HG03457 (cell line): ENCODE results near the gene RAPGEF1.
A peak's percentile ranks its signal among the peaks of the same experiment; 100 is the strongest.
"Not testable (repeated sequence)": the region's sequence is repeated elsewhere in the genome, so short reads cannot be mapped to it uniquely, and the experiment has no call there.

Source experiments
- ATAC-seq: cut with Tn5 transposase; IDR thresholded peaks from one replicate; pipeline ENCODE4 v1.9.1; 2021; ENCODE audit warnings: moderate number of reproducible peaks; ENCODE audit not compliant: unreplicated experiment

RAPGEF1 gene

DNA sequence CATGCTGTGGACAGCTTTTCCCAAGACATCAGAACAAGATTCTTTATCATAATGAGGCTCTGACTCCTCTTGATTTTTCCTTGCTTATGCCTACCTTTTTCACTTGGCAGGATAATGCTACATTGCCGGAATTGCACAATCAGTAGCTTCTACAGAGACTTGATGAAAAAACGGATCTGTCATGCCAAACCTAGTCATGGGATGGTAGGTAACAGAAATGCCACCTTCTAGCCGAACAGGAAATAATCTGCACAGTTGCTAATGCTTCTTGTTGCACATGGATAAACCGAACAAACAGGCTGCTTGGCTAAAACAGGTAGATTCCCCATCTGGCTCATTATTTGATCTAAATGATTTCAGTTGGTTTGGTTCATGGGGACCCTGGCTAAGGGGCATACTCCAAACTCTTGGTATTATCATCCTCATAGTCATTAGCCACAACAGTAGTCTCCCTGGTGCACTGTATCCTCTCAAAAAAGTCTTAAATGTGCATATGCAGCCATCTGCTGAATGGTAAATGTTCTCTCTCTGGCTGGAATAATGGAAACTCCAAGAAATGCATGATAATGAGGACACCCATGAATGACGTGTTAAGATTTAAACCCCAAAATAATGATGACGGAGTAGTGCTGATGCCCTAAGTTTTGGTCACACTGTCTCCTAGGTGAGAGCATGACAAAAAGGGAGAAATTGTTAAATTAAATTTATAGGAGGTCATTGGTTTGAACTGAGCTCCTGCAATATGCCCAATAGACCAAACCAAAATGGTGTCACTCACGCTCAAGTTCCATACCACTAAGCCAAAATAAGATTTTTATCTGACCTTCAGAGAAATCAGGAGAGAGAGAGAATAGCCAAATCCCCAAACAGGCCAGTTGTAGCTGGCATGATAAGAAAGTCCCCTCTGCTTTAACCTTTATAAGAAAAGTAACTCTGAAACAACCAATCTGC lies 47.0 kb downstream of the RAPGEF1 start:
- ATAC-seq, result no peak

DNA sequence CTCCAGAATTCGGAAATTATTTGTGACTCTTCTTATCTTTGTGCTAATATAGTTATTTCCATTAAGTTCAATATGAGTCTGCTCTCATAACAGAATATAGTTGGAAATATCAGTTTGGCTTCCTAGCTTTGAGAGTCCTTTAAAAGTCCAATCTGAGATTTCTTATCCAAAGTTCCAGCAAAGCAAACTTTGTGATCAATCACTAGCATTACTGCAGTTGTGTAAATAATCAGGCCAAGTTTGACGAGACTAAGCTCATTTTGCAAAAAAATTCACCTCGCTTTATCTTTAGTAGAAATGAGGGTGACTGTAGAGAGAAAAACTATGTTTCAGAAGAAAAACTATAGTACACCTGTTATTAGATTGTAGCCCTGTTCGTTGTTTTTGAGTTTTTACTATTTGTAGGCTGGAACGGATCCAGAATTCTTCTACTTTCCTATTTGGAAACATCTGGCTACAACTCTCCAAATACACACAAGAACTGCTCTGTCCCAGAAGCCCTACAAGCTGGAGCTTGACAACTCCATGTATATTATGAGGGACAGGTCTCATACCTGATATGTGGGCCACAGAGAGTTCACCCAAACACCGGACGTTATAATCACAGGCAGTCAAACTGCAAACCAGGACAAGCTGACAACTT lies 47.8 kb downstream of the RAPGEF1 start:
- ATAC-seq, result no peak

DNA sequence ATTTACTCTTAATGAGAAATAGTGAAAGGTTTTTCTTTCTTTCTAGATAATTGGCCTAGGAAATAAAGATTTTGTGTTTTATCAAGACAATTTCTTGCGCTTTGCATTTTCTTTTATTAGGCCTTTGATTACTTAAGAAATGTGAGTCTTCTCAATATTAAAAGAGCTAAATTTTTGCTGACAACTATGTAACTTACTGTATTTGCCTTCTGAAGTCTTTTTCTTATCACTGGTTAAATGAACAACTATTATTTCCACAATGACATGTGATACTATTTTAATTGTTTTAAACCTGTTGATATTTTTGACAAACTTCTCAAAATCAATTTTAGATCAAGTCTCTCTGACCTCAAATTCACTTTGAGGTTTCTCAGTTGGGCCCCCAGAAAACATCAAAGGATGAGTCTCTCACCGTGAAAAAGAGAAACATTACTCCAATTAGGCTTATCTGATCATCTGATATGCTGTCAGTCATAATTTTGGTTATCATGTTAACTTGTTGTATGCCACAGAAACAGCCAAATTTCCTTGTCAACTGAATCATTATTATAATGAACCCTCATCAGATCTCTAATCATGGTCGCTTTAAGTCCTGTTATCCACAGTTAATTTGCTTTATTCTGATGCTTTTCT lies 48.8 kb downstream of the RAPGEF1 start:
- ATAC-seq, result no peak

- ATAC-seq, result no peak
These were observed 49.4 kb downstream of the RAPGEF1 start for GRCh38 chr9:131690462-131690861.

GRCh38 chr9:131688377-131688776 lies 51.5 kb downstream of the RAPGEF1 start:
- ATAC-seq, result no peak

DNA sequence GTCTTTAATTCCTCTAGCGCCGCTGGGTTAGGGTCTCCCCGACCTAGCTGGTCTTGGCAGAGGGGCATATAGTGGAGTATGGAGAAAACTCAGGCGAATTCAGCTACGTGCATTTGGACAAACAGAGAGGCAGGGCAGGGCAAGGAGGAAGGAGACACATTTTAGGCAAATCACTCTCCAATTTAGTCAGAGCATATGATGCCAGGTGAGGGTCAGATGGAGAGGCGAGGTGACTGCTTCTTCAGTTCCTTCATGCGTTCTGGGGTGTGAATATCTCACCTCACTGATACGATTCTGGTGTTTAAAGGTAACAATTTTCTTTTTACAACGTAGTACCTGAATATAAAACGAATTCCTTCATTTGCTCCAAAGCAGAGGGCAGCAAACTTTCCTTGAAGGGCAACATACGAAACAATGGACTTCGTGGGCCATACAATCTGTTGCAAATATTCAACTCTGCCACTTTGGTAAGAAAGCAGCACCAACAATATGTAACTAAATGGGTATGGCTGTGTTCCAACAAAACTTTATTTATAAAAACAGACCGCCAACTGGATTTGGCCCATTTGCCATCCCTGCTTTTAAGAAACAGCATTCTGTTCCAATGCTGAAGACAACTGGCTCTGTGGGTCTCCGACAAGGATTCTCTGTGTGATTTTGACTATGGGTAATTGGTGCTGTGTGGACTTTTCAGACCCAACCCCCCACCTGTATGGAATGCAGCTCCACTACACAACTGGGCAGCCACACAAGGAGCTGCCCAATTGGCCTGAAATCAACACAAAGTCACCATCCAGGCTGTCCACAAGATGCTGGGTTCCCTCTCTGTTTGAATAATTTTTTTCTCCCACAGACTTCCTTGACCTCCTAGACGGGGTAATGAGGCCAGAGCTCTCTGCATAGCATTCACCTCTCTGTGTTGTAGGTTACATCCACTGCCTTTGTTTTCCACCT lies 53.8 kb downstream of the RAPGEF1 start:
- no peak for ATAC-seq

- not testable (repeated sequence) for ATAC-seq
These were observed 56.8 kb downstream of the RAPGEF1 start for GRCh38 chr9:131683094-131683493.

DNA sequence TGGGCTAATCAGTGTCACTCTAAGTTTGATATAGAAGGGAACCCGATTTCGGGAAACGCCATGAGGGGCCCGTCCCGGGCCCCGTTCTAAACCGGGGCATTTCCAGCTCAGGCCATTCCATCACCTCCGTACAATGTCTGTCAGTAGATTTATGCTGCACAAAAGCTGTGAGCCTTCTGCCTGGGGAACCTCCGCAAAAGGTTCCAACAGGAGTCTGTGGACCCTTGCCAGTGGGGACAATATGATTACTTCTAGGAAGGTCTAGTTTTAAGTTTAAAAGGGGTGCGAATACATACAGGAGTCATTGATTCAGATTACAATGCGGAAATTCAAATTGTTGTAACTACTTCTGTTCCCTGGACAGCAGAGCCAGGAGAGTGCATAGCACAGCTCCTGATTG lies 57.6 kb downstream of the RAPGEF1 start:
- no peak for ATAC-seq

DNA sequence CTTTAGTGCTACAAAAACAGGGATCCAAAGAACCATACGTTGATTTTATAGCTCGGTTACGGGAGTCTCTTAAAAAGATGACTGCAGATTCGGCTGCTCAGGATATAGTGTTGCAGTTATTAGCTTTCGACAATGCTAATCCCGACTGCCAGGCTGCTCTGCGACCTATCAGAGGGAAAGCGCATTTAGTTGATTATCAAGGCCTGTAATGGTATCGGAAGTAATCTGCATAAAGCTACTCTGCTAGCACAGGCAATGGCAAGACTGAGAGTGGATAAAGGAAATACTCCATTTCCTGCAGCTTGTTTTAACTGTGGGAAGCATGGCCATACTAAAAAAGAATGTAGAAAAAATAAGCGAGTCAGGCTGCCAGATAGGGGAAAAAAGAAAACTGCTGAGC lies 58.0 kb downstream of the RAPGEF1 start:
- ATAC-seq, result not testable (repeated sequence)

DNA sequence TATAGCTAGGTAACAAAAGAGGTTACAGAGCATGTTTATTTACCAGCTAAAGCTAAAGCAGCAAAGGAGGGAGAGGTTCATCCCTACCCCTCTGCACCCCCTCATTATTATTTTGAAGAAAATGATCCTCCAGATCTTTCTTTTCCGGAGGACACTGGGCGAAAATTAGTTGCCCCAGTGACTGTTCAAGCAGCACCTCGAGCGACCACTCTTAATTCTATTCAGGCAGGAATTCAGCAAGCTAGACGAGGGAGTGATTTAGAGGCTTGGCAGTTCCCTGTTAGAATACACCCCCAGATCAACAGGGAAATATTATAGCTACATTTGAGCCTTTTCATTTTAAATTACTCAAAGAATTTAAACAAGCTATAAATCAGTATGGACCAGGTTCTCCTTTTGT lies 58.8 kb downstream of the RAPGEF1 start:
- ATAC-seq, result not testable (repeated sequence)

- ATAC-seq, result no peak
These were observed 60.4 kb downstream of the RAPGEF1 start for GRCh38 chr9:131679261-131680020.

DNA sequence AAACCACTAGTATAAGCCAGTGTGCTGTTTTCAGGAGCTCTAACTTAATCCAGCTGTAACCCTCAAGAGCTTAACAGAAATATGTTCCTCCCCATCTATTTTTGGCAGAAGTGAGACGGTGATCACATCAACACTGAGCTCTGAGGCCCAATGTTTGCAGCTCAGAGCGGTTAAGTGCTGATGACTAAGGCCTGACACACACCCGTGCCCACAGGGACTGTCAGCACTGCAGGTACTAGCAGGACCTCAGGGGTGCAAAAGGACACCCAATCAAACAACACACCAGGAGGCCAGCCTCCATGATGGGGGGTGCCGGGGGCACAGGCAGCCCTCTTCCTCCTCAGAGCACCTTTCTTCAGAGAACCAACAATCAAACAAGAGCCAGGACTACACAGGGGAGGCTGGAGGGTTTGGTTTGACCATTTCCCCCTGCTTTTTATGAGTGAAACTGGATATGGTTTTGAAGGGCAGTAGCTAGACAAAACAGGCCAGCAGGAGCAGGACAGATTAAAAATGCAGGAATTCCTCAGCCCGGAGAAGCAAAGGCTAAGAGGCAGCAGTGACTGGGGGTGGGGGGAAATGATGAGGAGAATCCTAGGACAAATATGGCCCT lies 61.3 kb downstream of the RAPGEF1 start:
- ATAC-seq, result peak; percentile 71

- ATAC-seq, result no peak
These were observed 62.3 kb downstream of the RAPGEF1 start for GRCh38 chr9:131677444-131678180.

DNA sequence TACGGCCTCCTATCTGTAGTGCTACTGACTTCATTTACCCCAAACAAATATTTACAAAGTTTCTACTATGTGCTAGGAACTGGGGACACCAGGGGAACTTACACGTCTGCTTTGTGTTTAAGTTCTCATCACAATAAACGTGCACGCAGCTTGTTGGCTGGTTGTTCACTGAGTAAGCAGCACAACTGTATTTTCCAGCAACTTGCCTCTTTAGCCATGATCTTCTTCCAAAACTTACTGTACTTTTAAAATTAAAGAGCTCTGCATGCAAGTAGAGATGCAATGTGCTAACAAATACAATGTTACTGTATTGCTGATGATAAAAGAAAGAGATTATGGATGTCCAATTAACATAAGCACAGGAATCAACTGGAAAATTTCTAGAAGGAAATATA lies 62.8 kb downstream of the RAPGEF1 start:
- no peak for ATAC-seq

DNA sequence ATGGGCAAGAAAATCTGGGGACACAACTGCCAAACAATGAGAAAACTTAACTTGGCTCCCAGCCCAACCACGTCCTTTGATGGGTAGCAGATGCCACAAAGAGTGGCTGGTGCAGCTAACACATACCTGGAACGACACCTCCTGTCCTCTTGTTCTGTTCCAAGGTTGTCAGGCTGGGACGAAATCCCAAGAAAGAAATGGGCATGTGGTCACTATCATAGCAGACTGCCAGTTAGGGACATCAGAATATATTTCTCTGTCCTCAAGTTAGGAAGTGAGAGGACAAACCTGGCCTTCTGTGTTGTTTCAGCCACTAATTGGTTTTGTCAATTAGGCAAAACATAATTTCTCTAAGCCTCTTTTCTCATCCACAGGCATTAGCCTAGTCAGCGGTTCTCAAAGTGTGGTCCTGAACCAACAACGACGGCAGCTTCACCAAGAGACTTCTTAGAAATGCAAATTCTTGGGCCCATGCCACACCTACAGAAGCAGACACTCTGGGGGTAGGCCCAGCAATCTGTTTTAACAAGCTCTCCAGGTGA lies 63.4 kb downstream of the RAPGEF1 start:
- ATAC-seq, result no peak

- ATAC-seq, result no peak
These were observed 64.3 kb downstream of the RAPGEF1 start for GRCh38 chr9:131675437-131676022.

DNA sequence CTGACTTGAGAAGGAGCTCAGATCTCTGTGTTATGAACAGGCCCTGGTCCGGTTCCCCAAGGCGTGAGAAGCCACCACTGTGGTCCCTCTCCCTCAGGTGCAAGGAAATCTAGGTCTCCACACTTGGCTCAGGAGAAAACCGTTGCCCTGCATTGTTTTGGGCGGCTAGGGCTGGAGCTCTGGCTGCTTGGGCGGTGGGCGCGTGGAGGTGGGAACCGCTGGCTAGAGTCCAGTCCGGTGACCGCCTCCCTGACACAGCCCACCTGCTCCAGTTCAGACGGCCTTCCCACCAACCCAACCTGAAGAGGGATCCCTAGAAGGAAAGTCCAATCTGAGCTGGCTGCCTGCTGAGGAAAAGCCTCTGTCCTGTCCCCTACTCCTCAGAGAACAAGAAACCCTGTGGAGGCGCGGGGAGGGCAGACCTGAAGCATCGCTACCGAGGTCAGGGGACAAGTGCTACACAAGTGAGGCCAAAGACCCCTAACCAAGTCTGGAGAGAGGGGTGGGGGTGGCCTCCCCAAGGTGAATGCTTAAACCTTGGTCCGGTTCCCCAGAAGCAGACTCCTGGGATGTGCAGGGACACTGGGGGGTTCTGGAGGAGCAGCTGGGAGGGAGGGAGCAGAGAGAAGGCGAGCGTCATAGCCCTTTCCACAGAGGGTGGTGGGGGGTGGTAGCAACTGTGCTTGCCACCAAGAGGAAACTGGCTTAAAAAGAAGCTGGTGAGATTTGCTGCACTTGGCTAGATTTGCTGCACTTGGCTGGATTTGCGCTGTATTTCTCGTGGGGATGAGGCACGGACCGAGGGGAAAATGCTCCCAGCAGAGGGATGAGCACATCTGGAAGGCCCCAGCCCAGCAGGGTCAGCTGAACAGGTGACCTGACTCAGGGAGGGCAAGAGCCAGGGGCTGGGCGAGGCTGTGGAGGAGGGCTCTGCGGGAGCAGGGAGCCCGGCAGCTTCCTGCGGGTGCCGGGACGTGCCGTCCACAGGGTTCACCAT lies 65.2 kb downstream of the RAPGEF1 start:
- ATAC-seq, result no peak
